OCI-LY3 (cell line): ENCODE data around the gene AQP1.

Experiments used
- H2AFZ ChIP-seq: fragments of 200-600, 300-600 bp; shearing (Covaris generic); 2 replicates; pipeline ENCODE4 v1.6.0; 2014; ENCODE audit warnings: antibody characterized with exemption, low read depth, low read length
- H3K27ac ChIP-seq: fragments of 200-600, 300-600 bp; sonication (generic); 2 replicates; pipeline ENCODE4 v1.5.1; 2014; ENCODE audit warnings: mild to moderate bottlenecking, low read length, moderate library complexity, mixed read lengths
- H3K27me3 ChIP-seq: fragments of 200-600, 300-600 bp; sonication (generic); 2 replicates; pipeline ENCODE4 v1.6.1; 2014; ENCODE audit warnings: low read depth, low read length, mixed read lengths
- H3K36me3 ChIP-seq: fragments of 200-600, 300-600 bp; sonication (generic); replicated peaks from 2 replicates; pipeline ENCODE3; 2014; ENCODE audit warnings: low read depth, low read length, mixed read lengths
- H3K4me1 ChIP-seq: fragments of 300-600, 200-600 bp; sonication (generic); 2 replicates; pipeline ENCODE4 v1.6.1; 2014; ENCODE audit warnings: low read length, mixed read lengths
- H3K4me2 ChIP-seq: fragments of 200-600, 300-600 bp; sonication (generic); 2 replicates; pipeline ENCODE4 v1.6.1; 2014; ENCODE audit warnings: low read length, mixed read lengths
- H3K4me3 ChIP-seq: fragments of 300-600, 200-600 bp; sonication (generic); 2 replicates; pipeline ENCODE4 v1.5.1; 2014; ENCODE audit warnings: antibody characterized with exemption, mild to moderate bottlenecking, low read length, moderate library complexity
- H3K79me2 ChIP-seq: fragments of 300-600, 200-600 bp; shearing (Covaris generic); 2 replicates; pipeline ENCODE4 v1.6.1; 2014; ENCODE audit warnings: mild to moderate bottlenecking, low read length, mixed read lengths
- H3K9ac ChIP-seq: fragments of 300-600, 200-600 bp; shearing (Covaris generic); 2 replicates; pipeline ENCODE4 v1.6.0; 2014; ENCODE audit warnings: mild to moderate bottlenecking, low read length, moderate library complexity
- H3K9me3 ChIP-seq: fragments of 200-600, 300-600 bp; shearing (Covaris generic); 2 replicates; pipeline ENCODE4 v1.6.1; 2014; ENCODE audit warnings: low read length, mixed read lengths; ENCODE audit not compliant: insufficient read depth
- H4K20me1 ChIP-seq: fragments of 200-600, 300-600 bp; sonication (generic); 2 replicates; pipeline ENCODE4 v1.6.1; 2016; ENCODE audit warnings: low read length, mixed read lengths; ENCODE audit not compliant: insufficient read depth
- CTCF ChIP-seq: fragments of 200-600, 300-600 bp; sonication (generic); IDR thresholded peaks from 2 replicates; pipeline ENCODE4 v1.5.1; 2014; ENCODE audit warnings: antibody characterized with exemption, low read length, low read depth
- EZH2phosphoT487 ChIP-seq: fragments of 200-600 bp; shearing (Covaris generic); IDR thresholded peaks from 2 replicates; pipeline ENCODE4 v1.6.1; 2018; ENCODE audit warnings: antibody characterized with exemption, mixed run types, low read depth

Gene AQP1

GRCh38 chr7:30869794-30870611 is 41.6 kb upstream of the AQP1 start:
- Histone ChIP-seq H3K9me3 (no peaks in the 10 kb centered on the region), H3K27ac (no peak overlapping the region), H3K27me3 (no peaks in the 10 kb centered on the region), H3K9ac (no peak overlapping the region), H2AFZ (no peak overlapping the region), H3K4me2 (no peak overlapping the region), H4K20me1 (no peaks in the 10 kb centered on the region), H3K4me3 (no peak overlapping the region), H3K4me1 (peaks cover 17% of the 10 kb centered on the region), H3K79me2 (no peaks in the 10 kb centered on the region), H3K36me3 (no peaks in the 10 kb centered on the region)
- no peak for TF ChIP-seq CTCF
- no peak for TF ChIP-seq EZH2phosphoT487

GRCh38 chr7:30870821-30871518 is 40.7 kb upstream of the AQP1 start:
- Histone ChIP-seq H3K27ac (no peak overlapping the region), H4K20me1 (no peaks in the 10 kb centered on the region), H3K79me2 (no peaks in the 10 kb centered on the region), H3K36me3 (no peaks in the 10 kb centered on the region), H3K27me3 (no peaks in the 10 kb centered on the region), H3K4me2 (no peak overlapping the region), H2AFZ (no peak overlapping the region), H3K4me3 (no peak overlapping the region), H3K4me1 (peaks cover 17% of the 10 kb centered on the region), H3K9me3 (no peaks in the 10 kb centered on the region), H3K9ac (no peak overlapping the region)
- TF ChIP-seq EZH2phosphoT487 (no peak), CTCF (no peak)

- no peaks in the 10 kb centered on the region for H3K27me3 ChIP-seq
- H3K36me3 ChIP-seq: no peaks in the 10 kb centered on the region
- H3K27ac ChIP-seq: no peak overlapping the region
- no peaks in the 10 kb centered on the region for H3K9me3 ChIP-seq
- H3K79me2 ChIP-seq: no peaks in the 10 kb centered on the region
- H3K9ac ChIP-seq: no peak overlapping the region
- H3K4me3 ChIP-seq: no peak overlapping the region
- no peak for TF ChIP-seq CTCF
- TF ChIP-seq EZH2phosphoT487: no peak
- no peak overlapping the region for H2AFZ ChIP-seq
- H3K4me2 ChIP-seq: no peak overlapping the region
- no peaks in the 10 kb centered on the region for H4K20me1 ChIP-seq
- H3K4me1 ChIP-seq: peaks cover 17% of the 10 kb centered on the region
Measured at GRCh38 chr7:30871655-30872054, 40.0 kb upstream of the AQP1 start.

- H3K4me3 ChIP-seq: no peak overlapping the region
- TF ChIP-seq EZH2phosphoT487 (no peak), CTCF (no peak)
- H4K20me1 ChIP-seq: no peaks in the 10 kb centered on the region
- H3K4me2 ChIP-seq: no peak overlapping the region; the same call in 1 of the 2 replicates
- peaks cover 17% of the 10 kb centered on the region for H3K4me1 ChIP-seq
- no peak overlapping the region for H2AFZ ChIP-seq
- H3K9me3 ChIP-seq: no peaks in the 10 kb centered on the region
- no peak overlapping the region for H3K9ac ChIP-seq
- H3K27me3 ChIP-seq: no peaks in the 10 kb centered on the region
- H3K27ac ChIP-seq: peak overlapping the region; percentile 16; the same call in 1 of the 2 replicates
- H3K36me3 ChIP-seq: no peaks in the 10 kb centered on the region
- no peaks in the 10 kb centered on the region for H3K79me2 ChIP-seq
Measured at GRCh38 chr7:30873207-30873606, 38.4 kb upstream of the AQP1 start.
